ENCODE data around the gene KLK8.

The KLK8 gene

GRCh38 chr19:51001515-51001914 lies at the start of gene KLK8:
Gene KLK8, minus strand, starts transcription at chr19:51001604. Its CDS starts 437 bp downstream, at chr19:51001167.
- no peak for DNase-seq (ENCODE audit: low read depth in 2 of 2, low spot score in 1 of 2)

- no peak for DNase-seq (ENCODE audit: low read depth in 2 of 2, low spot score in 1 of 2)
These were observed 45.6 kb upstream of the KLK8 start for GRCh38 chr19:51047031-51047335.

- no peak for DNase-seq (ENCODE audit: low read depth in 2 of 2, low spot score in 1 of 2)
These were observed 42.9 kb upstream of the KLK8 start for GRCh38 chr19:51044327-51044726.

GRCh38 chr19:51043497-51043896 lies 42.1 kb upstream of the KLK8 start:
- no peak for DNase-seq (ENCODE audit: low read depth in 2 of 2, low spot score in 1 of 2)

GRCh38 chr19:51040151-51040550 lies 38.7 kb upstream of the KLK8 start:
- no peak for DNase-seq (ENCODE audit: low read depth in 2 of 2, low spot score in 1 of 2)

GRCh38 chr19:51036519-51036918 lies 35.1 kb upstream of the KLK8 start:
- DNase-seq (ENCODE audit: low read depth in 2 of 2, low spot score in 1 of 2) = no peak

GRCh38 chr19:51034704-51035103 lies 33.3 kb upstream of the KLK8 start, which contains the start of gene KLK12:
Gene KLK12, minus strand, starts transcription at chr19:51035002. Its CDS starts 381 bp downstream, at chr19:51034621.
- DNase-seq (ENCODE audit: low read depth in 2 of 2, low spot score in 1 of 2) = no peak

GRCh38 chr19:51031880-51032225 lies 30.4 kb upstream of the KLK8 start:
- DNase-seq (ENCODE audit: low read depth in 2 of 2, low spot score in 1 of 2) = no peak

- DNase-seq (ENCODE audit: low read depth in 2 of 2, low spot score in 1 of 2) = no peak
These were observed 29.9 kb upstream of the KLK8 start for GRCh38 chr19:51031220-51031879.

GRCh38 chr19:51030631-51031030 lies 29.2 kb upstream of the KLK8 start:
- no peak for DNase-seq (ENCODE audit: low read depth in 2 of 2, low spot score in 1 of 2)

GRCh38 chr19:51029718-51030117 lies 28.3 kb upstream of the KLK8 start:
- DNase-seq (ENCODE audit: low read depth in 2 of 2, low spot score in 1 of 2) = no peak

- no peak for DNase-seq (ENCODE audit: low read depth in 2 of 2, low spot score in 1 of 2)
These were observed 26.5 kb upstream of the KLK8 start for GRCh38 chr19:51027873-51028272.

GRCh38 chr19:51027126-51027806 lies 25.9 kb upstream of the KLK8 start:
- DNase-seq (ENCODE audit: low read depth in 2 of 2, low spot score in 1 of 2) = no peak

GRCh38 chr19:51026554-51026831 lies 25.1 kb upstream of the KLK8 start, which contains the start of gene KLK11:
Gene KLK11, minus strand, starts transcription at chr19:51026616. Its CDS starts 985 bp downstream, at chr19:51025631.
- DNase-seq (ENCODE audit: low read depth in 2 of 2, low spot score in 1 of 2) = no peak

- DNase-seq (ENCODE audit: low read depth in 2 of 2, low spot score in 1 of 2) = no peak
These were observed 24.6 kb upstream of the KLK8 start for GRCh38 chr19:51025809-51026553.

- DNase-seq (ENCODE audit: low read depth in 2 of 2, low spot score in 1 of 2) = no peak
These were observed 24.0 kb upstream of the KLK8 start for GRCh38 chr19:51025401-51025800.

GRCh38 chr19:51024924-51025323 lies 23.5 kb upstream of the KLK8 start:
- no peak for DNase-seq (ENCODE audit: low read depth in 2 of 2, low spot score in 1 of 2)

- DNase-seq (ENCODE audit: low read depth in 2 of 2, low spot score in 1 of 2) = no peak
These were observed 22.5 kb upstream of the KLK8 start for GRCh38 chr19:51023946-51024345.

- no peak for DNase-seq (ENCODE audit: low read depth in 2 of 2, low spot score in 1 of 2)
These were observed 21.1 kb upstream of the KLK8 start for GRCh38 chr19:51022526-51022925.

- no peak for DNase-seq (ENCODE audit: low read depth in 2 of 2, low spot score in 1 of 2)
These were observed 19.7 kb upstream of the KLK8 start for GRCh38 chr19:51020988-51021651.

- no peak for DNase-seq (ENCODE audit: low read depth in 2 of 2, low spot score in 1 of 2)
These were observed 18.1 kb upstream of the KLK8 start, which contains the start of gene KLK10 for GRCh38 chr19:51019544-51019925. Gene KLK10, minus strand, starts transcription at chr19:51019709. Its CDS starts 579 bp downstream, at chr19:51019130.
